ENCODE results near the gene SCAMP5. TPM values are rescaled to one million over a fixed set of nuclear protein-coding genes. Genes with fewer than 3 reads are reported as not detected.

Gene SCAMP5
- total and polyA plus RNA-seq, 2 of the 13 experiments (the other 11 are each of a cell fraction or from before 2014, with no cell fraction given) = 34.3 to 49.0 TPM

GRCh38 chr15:74995779-74996765, 709 bp downstream of the SCAMP5 start (continued):
- TF ChIP-seq UBTF (CRISPR knock-in tag; IDR thresholded peaks at IDR 0.05) = peak; percentile 60
- no peak for TF ChIP-seq ZGPAT (CRISPR knock-in tag; IDR thresholded peaks at IDR 0.05)
- TF ChIP-seq TEAD3 (CRISPR knock-in tag; optimal IDR thresholded peaks at IDR 0.05; ENCODE audit: borderline replicate concordance) = no peak
- no peak for TF ChIP-seq ZBTB20 (CRISPR knock-in tag; IDR thresholded peaks at IDR 0.05; ENCODE audit: borderline replicate concordance, low read depth)
- no peak for TF ChIP-seq U2AF1 (optimal IDR thresholded peaks at IDR 0.05; ENCODE audit: low read depth, low read length)
- 0 out of 2 replicates have a peak, but pooled peaks have one; percentile 11 for TF ChIP-seq ZNF768 (CRISPR knock-in tag; IDR thresholded peaks at IDR 0.05)
- no peak; the same call in 1 of the 2 replicates for TF ChIP-seq SAP130 (CRISPR knock-in tag; IDR thresholded peaks at IDR 0.05; ENCODE audit: low read depth)
- no peak for TF ChIP-seq MYNN (CRISPR knock-in tag; IDR thresholded peaks at IDR 0.05; ENCODE audit: low read depth)
- no peak for TF ChIP-seq HNF1A (IDR thresholded peaks at IDR 0.05; ENCODE audit: low read depth)
- TF ChIP-seq HNF1A (CRISPR knock-in tag; IDR thresholded peaks at IDR 0.05; ENCODE audit: borderline replicate concordance) = no peak
- no peak for TF ChIP-seq RORA (CRISPR knock-in tag; IDR thresholded peaks at IDR 0.05)

Measured in HepG2 (cell line).